DND-41 (cell line): ENCODE results near the gene WNT3.

Experiments used
- ATAC-seq: fragments of 200-7000 bp; cut with Tn5 transposase; 3 replicates; pipeline ENCODE4 v1.9.1; 2021; ENCODE audit warnings: low read depth; ENCODE audit not compliant: insufficient read depth
- DNase-seq: peaks from one replicate; pipeline ENCODE4 v3.0.0-alpha.2; 2020
- H2AFZ ChIP-seq: 2 replicates; pipeline ENCODE4 v1.6.0; 2012; ENCODE audit warnings: low read depth, low read length
- H3K27ac ChIP-seq: 2 replicates; pipeline ENCODE4 v1.5.1; 2012; ENCODE audit warnings: low read length, inconsistent platforms
- H3K27me3 ChIP-seq: fragments of 200-600 bp; sonication (generic); 2 replicates; pipeline ENCODE4 v1.6.0; 2012; ENCODE audit warnings: low read length, mild to moderate bottlenecking, inconsistent platforms; ENCODE audit not compliant: insufficient read depth, poor library complexity
- H3K36me3 ChIP-seq: 2 replicates; pipeline ENCODE4 v1.5.1; 2012; ENCODE audit warnings: low read length, inconsistent platforms; ENCODE audit not compliant: insufficient read depth
- H3K4me1 ChIP-seq: 2 replicates; pipeline ENCODE4 v1.5.1; 2012; ENCODE audit warnings: mild to moderate bottlenecking, low read length; ENCODE audit not compliant: insufficient read depth
- H3K4me2 ChIP-seq: 2 replicates; pipeline ENCODE4 v1.6.0; 2012; ENCODE audit warnings: mild to moderate bottlenecking, moderate library complexity, low read length, inconsistent platforms; ENCODE audit not compliant: insufficient read depth
- H3K4me3 ChIP-seq, 2 experiments: fragments of 200-600 bp in 1 of 2; shearing (Covaris generic) in 1 of 2; 2 replicates each; pipeline ENCODE4 v1.5.1; 2012 to 2016; ENCODE audit warnings: inconsistent platforms in 2 of 2, low read length in 2 of 2, mild to moderate bottlenecking in 2 of 2, low read depth in 1 of 2, moderate library complexity in 1 of 2
- H3K79me2 ChIP-seq: 2 replicates; pipeline ENCODE4 v1.6.0; 2012; ENCODE audit warnings: low read length, inconsistent platforms; ENCODE audit not compliant: insufficient read depth
- H3K9ac ChIP-seq: 2 replicates; pipeline ENCODE4 v1.6.0; 2012; ENCODE audit warnings: low read depth, mild to moderate bottlenecking, inconsistent platforms, low read length, moderate library complexity
- H3K9me3 ChIP-seq: 2 replicates; pipeline ENCODE4 v1.5.1; 2012; ENCODE audit warnings: low read length, moderate library complexity, mild to moderate bottlenecking, inconsistent platforms; ENCODE audit not compliant: insufficient read depth, severe bottlenecking
- H4K20me1 ChIP-seq: 2 replicates; pipeline ENCODE4 v1.6.0; 2012; ENCODE audit warnings: low read length; ENCODE audit not compliant: insufficient read depth
- CTCF ChIP-seq: IDR thresholded peaks from 2 replicates; pipeline ENCODE4 v1.5.1; 2012; ENCODE audit warnings: borderline replicate concordance, low read length, moderate library complexity, mild to moderate bottlenecking; ENCODE audit not compliant: poor library complexity, severe bottlenecking; ENCODE audit errors: extremely low read depth
- EZH2 ChIP-seq: IDR thresholded peaks from 3 replicates; pipeline ENCODE4 v1.6.1; 2012; ENCODE audit warnings: borderline replicate concordance, low read depth, mild to moderate bottlenecking, moderate library complexity, low read length, inconsistent platforms; ENCODE audit not compliant: severe bottlenecking

Gene WNT3

GRCh38 chr17:46732754-46733398 lies 85.6 kb downstream of the WNT3 start:
- ATAC-seq, result no peak
- Histone ChIP-seq H3K9me3 (no peaks in the 10 kb centered on the region), H3K27ac (no peak overlapping the region), H3K4me1 (no peaks in the 10 kb centered on the region), H2AFZ (no peak overlapping the region), H3K27me3 (no peaks in the 10 kb centered on the region), H3K4me2 (no peak overlapping the region), H3K4me3 (no peak overlapping the region), H3K36me3 (peaks cover 22% of the 10 kb centered on the region), H3K9ac (no peak overlapping the region), H4K20me1 (no peaks in the 10 kb centered on the region), H3K79me2 (no peaks in the 10 kb centered on the region)
- DNase-seq, result no peak
- no peak for TF ChIP-seq EZH2
- TF ChIP-seq CTCF, result no peak

GRCh38 chr17:46732160-46732559 lies 86.3 kb downstream of the WNT3 start:
- DNase-seq (no peak), ATAC-seq (no peak)
- H3K9ac ChIP-seq, result no peak overlapping the region
- no peaks in the 10 kb centered on the region for H3K27me3 ChIP-seq
- H3K9me3 ChIP-seq, result no peaks in the 10 kb centered on the region
- H3K4me3 ChIP-seq, result no peak overlapping the region
- H4K20me1 ChIP-seq, result no peaks in the 10 kb centered on the region
- H3K4me2 ChIP-seq, result no peak overlapping the region
- TF ChIP-seq CTCF, result no peak
- TF ChIP-seq EZH2, result no peak
- H3K27ac ChIP-seq, result no peak overlapping the region
- H2AFZ ChIP-seq, result no peak overlapping the region
- peaks cover 28% of the 10 kb centered on the region for H3K36me3 ChIP-seq
- H3K4me1 ChIP-seq, result no peaks in the 10 kb centered on the region
- no peaks in the 10 kb centered on the region for H3K79me2 ChIP-seq

GRCh38 chr17:46730679-46731078 lies 87.8 kb downstream of the WNT3 start:
- Histone ChIP-seq H3K36me3 (peaks cover 28% of the 10 kb centered on the region), H3K4me3 (no peak overlapping the region), H3K9me3 (no peaks in the 10 kb centered on the region), H3K4me2 (no peak overlapping the region), H3K27me3 (no peaks in the 10 kb centered on the region), H2AFZ (no peak overlapping the region), H3K79me2 (no peaks in the 10 kb centered on the region), H3K27ac (no peak overlapping the region), H4K20me1 (no peaks in the 10 kb centered on the region), H3K9ac (no peak overlapping the region), H3K4me1 (no peaks in the 10 kb centered on the region)
- no peak for TF ChIP-seq EZH2
- no peak for TF ChIP-seq CTCF
- ATAC-seq, result no peak
- no peak for DNase-seq

- Histone ChIP-seq H3K9me3 (no peaks in the 10 kb centered on the region), H3K79me2 (no peaks in the 10 kb centered on the region), H3K4me2 (no peak overlapping the region), H2AFZ (no peak overlapping the region), H3K4me3 (no peak overlapping the region), H3K27ac (no peak overlapping the region), H4K20me1 (no peaks in the 10 kb centered on the region), H3K4me1 (no peaks in the 10 kb centered on the region), H3K9ac (no peak overlapping the region), H3K36me3 (peaks cover 28% of the 10 kb centered on the region), H3K27me3 (no peaks in the 10 kb centered on the region)
- TF ChIP-seq EZH2, result no peak
- no peak for TF ChIP-seq CTCF
- no peak for DNase-seq
- ATAC-seq, result no peak
Observed at GRCh38 chr17:46730026-46730425, 88.5 kb downstream of the WNT3 start.
